Measurements from ENCODE around the gene TAGLN2. TPM values are rescaled to one million over a fixed set of nuclear protein-coding genes. Genes with fewer than 3 reads are reported as not detected.

The TAGLN2 gene
- 491 and 526 TPM in 2 replicates for total RNA-seq (2014; rRNA removed; shearing (Covaris generic))

DNA sequence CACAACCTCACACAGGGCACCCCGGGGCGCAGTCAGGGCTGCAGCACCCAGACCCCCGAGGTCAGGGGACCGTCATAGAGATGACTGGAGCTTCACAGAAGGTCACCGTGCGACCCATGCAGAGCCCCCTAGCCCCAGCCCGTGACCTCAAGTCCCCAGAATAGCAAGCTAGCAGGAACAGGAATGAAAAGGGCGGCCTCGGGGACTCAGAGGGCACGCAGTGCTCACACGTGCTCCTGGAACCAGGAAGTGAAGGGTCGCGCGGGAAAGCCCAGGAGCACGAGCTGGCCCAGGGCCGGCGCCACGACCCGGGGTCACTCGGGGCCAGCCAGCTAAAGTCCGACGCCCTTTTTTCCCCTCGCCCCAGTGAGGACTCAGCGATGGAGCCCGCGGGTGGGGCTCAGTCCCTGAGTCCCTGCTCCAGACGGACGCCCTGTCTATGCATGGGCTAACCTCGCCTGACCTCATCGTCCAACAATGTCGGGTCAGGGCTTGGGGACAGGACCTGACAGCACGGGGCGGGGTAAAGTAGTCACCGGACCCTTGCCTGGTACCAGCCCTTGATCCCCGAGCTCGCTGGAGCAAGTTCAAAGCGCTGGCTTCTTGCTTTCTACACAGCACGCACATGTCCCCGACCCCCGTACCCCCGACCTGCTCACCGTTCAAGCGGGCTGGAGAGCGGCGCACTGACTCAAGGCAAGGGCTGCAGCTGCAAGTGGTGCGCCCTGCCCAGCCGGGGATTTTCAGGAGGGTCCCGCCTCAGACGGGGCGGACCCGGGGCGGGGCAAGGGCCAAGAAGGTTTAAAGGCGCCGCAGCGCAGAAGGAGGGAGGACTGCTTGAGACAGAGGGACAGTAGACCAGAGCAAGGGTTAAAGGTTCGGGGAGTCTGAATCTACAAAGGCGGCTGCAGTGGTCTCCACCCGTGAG, at the start of gene TAGLN2:
TSS of gene TAGLN2 (minus strand) at position 717 of the 928 bp plus-strand sequence. CDS start 4,998 bp downstream, outside the sequence.
- DNase-seq (ENCODE audit: low read depth): peak; percentile 92

GRCh38 chr1:159974350-159974965, 49.2 kb upstream of the TAGLN2 start:
- no peak for DNase-seq (ENCODE audit: low read depth)

DNA sequence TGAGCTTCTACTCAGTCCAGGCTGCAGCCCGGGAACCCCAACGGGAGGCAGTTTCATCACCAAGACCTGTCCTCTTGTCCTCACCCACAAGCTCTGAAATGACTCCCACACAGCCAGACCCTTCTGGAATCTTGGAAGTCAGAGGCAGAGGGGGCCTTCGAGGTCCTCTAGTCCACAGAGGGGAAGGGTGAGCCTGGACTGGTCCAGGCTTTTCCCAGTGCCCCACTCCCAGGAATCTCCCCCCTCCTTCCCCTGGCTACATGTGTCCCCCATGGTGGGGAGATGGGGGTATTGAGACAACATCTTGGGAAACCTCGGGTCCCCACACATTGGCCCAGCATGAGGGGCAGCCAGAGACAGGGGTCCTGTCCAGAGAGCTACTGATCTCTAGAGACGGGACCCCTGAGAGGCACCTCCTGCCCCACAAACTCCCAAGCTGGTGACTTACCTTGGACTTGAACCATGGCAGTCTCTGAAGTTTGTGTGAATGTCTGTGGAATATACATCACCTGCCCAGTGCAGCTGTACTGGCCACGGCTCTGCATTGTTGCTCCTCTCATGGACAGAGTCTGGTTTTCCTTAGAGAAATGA, 48.1 kb upstream of the TAGLN2 start:
- DNase-seq (ENCODE audit: low read depth): no peak

DNA sequence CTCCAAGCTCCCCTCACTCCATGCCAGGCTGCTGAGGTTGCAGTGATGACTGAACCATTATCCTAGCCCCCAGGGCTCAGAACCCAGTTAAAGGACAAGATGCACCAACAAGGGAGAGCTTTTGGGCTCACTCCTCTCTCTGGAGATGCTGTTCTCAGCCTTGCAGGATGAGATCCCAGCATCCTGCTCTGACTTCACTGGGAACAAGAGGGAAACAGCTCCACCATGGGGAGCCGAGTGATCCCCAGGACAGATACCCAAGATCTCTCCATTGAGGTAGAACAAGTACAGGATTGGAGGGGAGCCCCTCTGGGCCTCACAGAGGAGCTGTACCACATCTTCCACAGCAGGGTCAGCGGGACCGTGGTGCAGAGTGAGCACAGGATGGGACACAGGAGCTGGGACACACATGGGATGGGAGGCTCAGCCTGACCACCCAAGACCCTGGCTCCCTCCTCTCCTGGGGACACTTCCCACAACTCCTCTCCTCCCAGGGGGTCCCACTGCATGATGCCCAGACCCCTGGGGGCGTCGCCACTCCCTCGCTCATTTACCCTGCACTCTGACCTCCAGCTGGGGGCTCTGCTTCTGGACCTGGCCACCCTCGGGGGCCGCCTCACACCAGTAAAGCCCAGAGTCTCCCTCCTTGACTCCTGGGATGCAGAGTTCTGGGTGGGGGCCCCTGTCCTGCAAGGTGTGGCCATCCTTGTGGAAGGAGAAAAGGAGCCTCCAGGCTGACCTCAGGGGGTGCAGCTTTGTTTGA, 47.3 kb upstream of the TAGLN2 start:
- no peak for DNase-seq (ENCODE audit: low read depth)

GRCh38 chr1:159970932-159971342, 45.6 kb upstream of the TAGLN2 start:
- DNase-seq (ENCODE audit: low read depth): no peak

GRCh38 chr1:159968901-159969300, 43.6 kb upstream of the TAGLN2 start:
- no peak for DNase-seq (ENCODE audit: low read depth)

DNA sequence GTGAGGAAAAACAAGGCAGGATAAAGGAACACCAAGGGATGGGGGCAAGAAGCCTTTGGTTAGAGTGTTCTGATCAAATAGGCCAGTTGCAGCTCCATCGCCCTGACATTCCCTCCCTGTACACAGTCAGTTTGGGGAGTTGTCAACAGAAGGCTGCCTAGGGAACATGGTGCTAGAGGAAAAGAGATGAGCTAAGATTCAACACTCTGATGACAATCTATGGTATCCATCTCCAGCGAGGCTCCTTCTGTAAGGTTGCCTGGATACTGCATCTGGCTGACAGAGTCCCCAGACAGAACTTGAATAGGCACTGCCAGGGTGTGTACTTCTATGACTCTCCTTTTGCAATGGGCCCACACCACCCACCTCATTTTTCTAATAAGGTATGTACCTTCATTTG, 40.0 kb upstream of the TAGLN2 start:
- DNase-seq (ENCODE audit: low read depth): no peak

- DNase-seq (ENCODE audit: low read depth): no peak
Observed at GRCh38 chr1:159964144-159964543, 38.8 kb upstream of the TAGLN2 start.

DNA sequence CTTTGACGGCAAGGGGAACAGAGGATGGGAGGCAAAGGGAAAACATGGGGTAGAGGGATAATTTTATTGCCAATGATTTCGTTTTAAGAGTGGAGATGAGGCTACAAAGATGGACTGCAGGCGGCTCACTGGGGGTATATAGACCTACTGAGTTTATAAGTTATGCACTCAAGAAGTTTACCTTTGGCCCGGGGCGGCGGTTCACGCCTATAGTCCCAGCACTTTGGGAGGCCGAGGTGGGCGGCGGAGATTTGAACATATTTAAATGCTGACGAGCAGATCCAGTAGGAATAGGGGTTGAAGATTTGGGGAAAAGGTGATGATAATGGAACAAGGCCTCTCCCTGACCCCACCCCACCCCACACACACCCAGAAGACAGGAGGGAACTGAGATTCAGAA, 36.9 kb upstream of the TAGLN2 start:
- DNase-seq (ENCODE audit: low read depth): no peak

- DNase-seq (ENCODE audit: low read depth): no peak
Observed at GRCh38 chr1:159961636-159962035, 36.3 kb upstream of the TAGLN2 start.

- peak; percentile 74 for DNase-seq (ENCODE audit: low read depth)
Observed at GRCh38 chr1:159960721-159961381, 35.5 kb upstream of the TAGLN2 start.

DNA sequence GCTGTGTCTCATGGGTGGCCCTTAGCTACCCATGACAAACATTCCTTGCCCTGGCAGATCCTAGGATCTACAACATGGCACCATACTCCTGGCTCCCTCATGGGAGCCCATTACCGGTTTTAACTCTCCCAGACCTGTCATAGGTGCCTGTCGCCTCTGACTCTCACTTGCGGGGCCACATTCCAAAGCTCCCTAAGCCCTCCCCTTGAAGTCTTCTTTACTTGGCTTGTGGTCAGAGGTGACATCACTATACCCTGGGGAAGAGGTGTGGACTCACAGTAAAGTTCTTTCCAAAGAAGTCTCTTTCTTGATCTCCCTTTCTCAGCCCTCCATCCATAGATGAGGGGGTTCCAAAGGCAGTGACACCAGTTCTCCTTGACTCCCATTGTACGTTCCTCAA, 34.1 kb upstream of the TAGLN2 start:
- DNase-seq (ENCODE audit: low read depth): peak; percentile 65

GRCh38 chr1:159958719-159959380, 33.5 kb upstream of the TAGLN2 start:
- DNase-seq (ENCODE audit: low read depth): no peak

GRCh38 chr1:159957824-159958268, 32.5 kb upstream of the TAGLN2 start:
- no peak for DNase-seq (ENCODE audit: low read depth)

GRCh38 chr1:159955456-159955855, 30.1 kb upstream of the TAGLN2 start:
- no peak for DNase-seq (ENCODE audit: low read depth)

- peak; percentile 34 for DNase-seq (ENCODE audit: low read depth)
Observed at GRCh38 chr1:159953536-159954515, 28.5 kb upstream of the TAGLN2 start, which contains the start of gene SLAMF9. SLAMF9 (minus strand) TSS chr1:159954237; CDS start chr1:159954137, 100 bp downstream.

GRCh38 chr1:159952932-159953331, 27.6 kb upstream of the TAGLN2 start:
- no peak for DNase-seq (ENCODE audit: low read depth)

- no peak for DNase-seq (ENCODE audit: low read depth)
Observed at GRCh38 chr1:159951551-159951950, 26.2 kb upstream of the TAGLN2 start.

- no peak for DNase-seq (ENCODE audit: low read depth)
Observed at GRCh38 chr1:159951016-159951415, 25.7 kb upstream of the TAGLN2 start.

Measured in M059J (cell line).